NOMO-1 (cell line): ENCODE measurements around the gene CRMP1.

Experiments used
- DNase-seq, 2 experiments: peaks; one replicate each; lab custom pipeline; 2025; ENCODE audit not compliant: unreplicated experiment in 2 of 2; lab: John Stamatoyannopoulos, UW

CRMP1 gene

DNA sequence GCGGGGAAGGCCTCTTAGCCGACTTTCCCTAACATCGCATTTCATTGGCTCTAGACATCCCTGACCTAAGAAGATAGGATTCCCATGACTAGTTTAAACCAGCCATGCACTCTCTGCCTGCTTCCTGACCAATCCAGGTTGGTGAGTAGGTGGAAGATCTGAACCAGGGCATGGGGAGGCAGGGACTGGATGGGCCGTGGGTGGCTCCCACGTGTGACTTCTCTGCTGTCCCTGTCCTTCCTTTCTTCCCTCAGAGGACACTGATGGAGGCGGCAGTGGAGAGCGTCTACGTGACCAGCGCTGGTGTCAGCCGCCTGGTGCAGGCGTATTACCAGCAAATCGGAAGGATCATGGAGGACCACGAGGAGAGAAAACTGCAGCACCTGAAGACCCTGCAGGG, 91.2 kb downstream of the CRMP1 start:
- no peak for DNase-seq

- DNase-seq, result no peak
Observed at GRCh38 chr4:5800496-5800895, 92.4 kb downstream of the CRMP1 start.

- no peak for DNase-seq
Observed at GRCh38 chr4:5799406-5799805, 93.5 kb downstream of the CRMP1 start.

DNA sequence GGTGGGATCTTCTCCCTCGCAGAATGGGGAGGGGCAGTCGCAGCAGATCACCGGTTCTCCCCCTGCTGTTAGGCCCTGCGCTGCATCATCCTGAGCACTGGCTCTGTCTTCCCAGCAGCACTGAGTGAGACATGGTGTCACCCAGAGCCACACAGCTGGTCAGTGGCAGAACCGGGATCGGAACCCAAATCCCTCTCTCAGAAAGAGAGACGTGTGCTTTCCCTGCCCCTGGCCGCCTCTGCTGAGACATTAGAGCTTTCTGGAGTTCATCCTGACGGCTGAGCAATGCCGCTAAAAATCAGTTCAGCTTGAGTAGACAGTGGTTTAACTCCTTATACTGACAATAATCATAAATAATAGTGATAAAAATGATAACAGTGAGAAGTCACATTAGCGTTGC, 93.9 kb downstream of the CRMP1 start:
- DNase-seq, result no peak

DNA sequence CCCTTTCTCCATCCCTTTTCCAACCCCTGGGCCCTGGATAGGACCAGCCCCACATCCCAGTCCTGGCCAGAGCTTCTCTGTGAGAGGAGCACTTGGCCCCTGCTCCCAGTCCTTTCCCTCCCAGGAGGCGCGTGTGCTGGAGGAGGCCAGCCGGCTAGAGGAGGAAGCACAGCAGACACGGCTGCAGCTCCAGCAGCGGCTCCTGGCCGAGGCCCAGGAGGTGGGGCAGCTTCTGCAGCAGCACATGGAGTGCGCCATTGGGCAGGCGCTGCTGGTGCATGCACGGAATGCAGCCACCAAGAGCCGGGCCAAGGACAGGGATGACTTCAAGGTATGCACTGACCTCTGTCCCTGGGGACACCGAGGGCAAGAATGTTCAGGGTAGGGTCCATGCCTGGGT, 94.4 kb downstream of the CRMP1 start:
- no peak for DNase-seq

DNA sequence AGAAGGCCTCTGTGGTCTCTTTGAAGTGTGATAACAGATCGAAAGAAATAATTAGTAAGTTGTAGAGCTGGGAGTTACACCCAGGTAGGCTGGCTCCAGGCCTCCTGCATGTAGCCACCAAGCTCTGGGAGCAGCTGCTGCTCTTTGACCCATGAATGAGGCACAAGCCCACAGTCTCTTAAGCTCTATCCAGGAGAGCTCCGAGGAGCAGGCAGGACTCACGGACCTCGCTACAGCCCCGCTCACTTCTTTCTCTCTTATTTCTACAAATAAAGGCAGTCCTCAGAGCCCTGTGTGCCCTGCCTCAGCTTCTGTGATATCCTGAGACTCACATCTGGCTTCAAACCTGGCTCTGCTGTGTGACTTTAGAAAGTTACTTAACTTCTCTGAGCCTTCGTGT, 95.0 kb downstream of the CRMP1 start:
- DNase-seq, result no peak

DNA sequence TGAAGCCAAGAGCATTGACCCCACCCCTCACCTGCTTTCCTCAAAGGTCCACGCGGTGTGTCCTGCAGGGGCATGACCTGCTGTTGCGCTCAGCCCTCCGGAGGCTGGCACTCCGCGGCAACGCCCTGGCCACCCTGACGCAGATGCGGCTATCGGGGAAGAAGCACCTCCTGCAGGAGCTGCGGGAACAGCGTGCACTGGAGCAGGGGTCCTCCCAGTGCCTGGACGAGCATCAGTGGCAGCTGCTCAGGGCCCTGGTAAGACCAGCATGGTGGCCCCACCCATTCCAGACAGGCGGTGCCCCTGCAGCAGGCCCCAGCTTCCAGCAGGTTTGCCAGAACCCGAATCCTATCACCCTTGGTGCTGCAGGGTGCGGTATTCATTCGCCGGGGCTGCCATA, 95.9 kb downstream of the CRMP1 start:
- DNase-seq, result no peak

DNA sequence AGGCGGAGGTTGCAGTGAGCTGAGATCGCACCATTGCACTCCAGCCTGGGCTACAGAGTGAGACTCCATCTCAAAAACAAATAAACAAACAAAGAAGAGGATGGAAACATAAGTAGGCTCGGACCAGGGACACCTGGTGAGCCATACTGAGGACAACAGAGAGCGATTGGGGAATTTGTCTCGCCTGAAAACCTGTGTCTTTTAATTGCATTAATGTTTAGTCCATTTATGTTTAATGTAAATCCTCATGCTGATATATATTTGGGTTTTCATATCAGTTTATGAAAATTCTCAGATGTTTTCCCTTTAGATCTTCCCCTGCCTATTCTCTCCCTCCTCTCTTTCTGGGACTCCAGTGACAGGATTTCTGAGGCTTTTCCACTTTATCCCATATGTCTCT, 97.3 kb downstream of the CRMP1 start:
- DNase-seq, result no peak

DNA sequence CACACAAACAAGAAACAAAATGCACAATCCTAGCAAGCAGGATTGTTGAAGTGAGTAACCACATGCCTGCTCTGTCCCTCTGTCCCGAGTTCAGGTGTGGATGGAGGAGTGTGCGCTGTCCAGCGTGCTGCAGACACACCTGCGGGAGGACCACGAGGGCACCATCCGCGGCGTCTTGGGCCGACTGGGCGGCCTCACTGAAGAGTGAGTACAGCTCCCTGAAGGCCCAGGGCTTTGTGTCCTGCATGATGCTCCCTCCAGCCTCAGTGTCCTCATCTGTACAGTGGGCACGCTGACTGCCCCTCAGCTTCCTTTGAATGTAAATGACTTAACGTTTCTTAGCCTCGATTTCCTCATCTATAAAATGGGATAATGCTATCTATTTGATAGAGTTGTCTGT, 99.4 kb downstream of the CRMP1 start:
- DNase-seq, result no peak

GRCh38 chr4:5791654-5792053, 101.2 kb downstream of the CRMP1 start:
- no peak for DNase-seq

- DNase-seq, result no peak
Observed at GRCh38 chr4:5790546-5790857, 102.4 kb downstream of the CRMP1 start.

GRCh38 chr4:5789141-5789540, 103.7 kb downstream of the CRMP1 start:
- no peak for DNase-seq

DNA sequence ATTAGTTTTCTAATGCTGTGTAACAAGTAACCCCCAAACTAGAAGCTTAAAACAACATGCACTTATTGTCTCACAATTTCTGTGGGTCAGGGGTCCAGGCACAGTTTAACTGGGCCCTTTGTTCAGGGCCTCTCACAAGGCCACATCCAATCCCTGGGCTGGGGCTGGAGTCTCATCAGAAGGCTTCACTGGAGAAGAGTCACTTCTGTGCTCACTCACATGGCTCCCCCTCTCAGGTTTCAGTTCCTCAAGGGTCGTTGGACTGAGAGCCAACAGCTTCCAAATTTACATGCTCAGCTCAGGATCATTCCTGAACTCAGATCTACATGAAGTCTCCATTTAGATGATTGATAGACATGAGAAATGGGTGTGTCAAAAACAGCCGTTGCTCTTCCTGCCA, 104.7 kb downstream of the CRMP1 start:
- DNase-seq, result no peak

GRCh38 chr4:5787311-5787710, 105.6 kb downstream of the CRMP1 start:
- no peak for DNase-seq

- DNase-seq, result no peak
Observed at GRCh38 chr4:5785806-5786680, 106.8 kb downstream of the CRMP1 start.

GRCh38 chr4:5784960-5785611, 107.8 kb downstream of the CRMP1 start:
- DNase-seq, result no peak

DNA sequence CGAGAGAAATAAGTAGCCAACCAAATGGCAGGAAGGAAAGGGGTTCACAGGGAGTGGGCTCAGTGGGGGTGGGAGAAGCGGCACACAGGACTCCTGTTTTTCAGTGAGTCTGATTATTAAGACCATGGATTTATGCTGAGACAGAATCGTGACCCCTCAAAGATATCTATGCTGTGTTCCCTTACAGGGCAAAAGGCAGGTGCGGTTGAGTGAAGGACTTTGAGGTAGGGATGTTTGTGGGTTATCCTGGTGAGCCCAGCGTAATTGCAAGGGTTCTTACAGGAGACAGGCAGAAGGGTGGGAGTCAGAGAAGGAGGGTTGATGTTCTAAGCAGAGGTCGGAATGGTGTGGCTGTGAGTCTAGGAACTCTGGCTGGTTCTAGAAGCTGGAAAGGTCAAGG, 108.9 kb downstream of the CRMP1 start:
- no peak for DNase-seq

DNA sequence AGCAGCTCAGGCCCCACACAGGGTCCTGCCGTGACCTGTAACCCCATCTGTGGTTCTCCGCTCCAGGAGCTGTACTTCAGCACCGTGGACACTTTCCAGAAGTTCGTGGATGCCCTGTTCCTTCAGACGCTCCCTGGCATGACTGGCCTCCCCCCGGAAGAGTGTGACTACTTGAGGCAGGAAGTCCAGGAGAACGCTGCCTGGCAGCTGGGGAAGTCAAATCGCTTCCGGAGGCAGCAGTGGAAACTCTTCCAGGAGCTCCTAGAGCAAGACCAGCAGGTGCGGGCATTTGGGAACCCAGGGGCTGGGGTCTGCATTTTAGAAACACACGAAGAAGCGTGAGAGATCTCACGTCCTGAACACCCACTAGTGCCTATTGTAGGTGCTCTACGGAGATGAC, 109.4 kb downstream of the CRMP1 start:
- no peak for DNase-seq

DNA sequence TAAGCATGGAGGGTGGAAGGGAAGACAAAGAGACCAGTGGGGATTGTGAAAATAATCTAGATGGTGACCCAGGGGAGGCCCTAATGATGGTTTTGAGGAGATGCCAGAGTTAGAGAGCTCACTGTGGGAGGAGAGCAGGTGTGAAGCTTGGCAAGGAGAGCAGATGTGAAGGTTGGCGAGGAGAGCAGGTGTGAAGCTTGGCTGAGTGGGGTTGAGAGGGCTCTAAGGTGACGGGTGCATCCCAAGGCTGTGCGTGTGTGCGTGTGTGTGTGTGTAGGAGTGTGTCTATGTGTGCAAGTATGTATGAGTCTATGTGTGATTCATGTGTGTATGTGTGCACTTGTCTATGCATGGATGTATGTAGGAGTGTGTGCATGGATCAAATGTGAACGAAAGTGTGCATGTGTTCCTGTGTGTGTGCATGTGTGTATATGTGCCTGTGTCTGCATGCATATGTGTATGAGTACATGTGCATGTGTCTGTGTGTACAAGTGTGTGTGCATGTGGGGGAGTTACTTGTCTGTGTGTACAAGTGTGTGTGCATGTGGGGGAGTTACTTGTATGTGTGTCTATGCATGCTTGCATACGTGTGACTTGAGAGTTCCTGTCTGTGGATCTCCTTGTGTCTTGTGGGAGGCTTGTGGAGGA, 109.9 kb downstream of the CRMP1 start:
- DNase-seq, result no peak

GRCh38 chr4:5781691-5782090, 111.2 kb downstream of the CRMP1 start:
- no peak for DNase-seq

- no peak for DNase-seq
Observed at GRCh38 chr4:5780831-5781480, 111.9 kb downstream of the CRMP1 start.

GRCh38 chr4:5776510-5776909, 116.4 kb downstream of the CRMP1 start:
- no peak for DNase-seq
